Stomach (tissue), 4 donors: ENCODE data around the gene ZNF641.

ENCODE experiments used
- CTCF ChIP-seq, 7 experiments: fragments of 450-650 bp in 4 of 7; fragments of 200-600 bp in 3 of 7; sonication (generic) in 3 of 7; IDR thresholded peaks; one replicate each; pipeline ENCODE4 v1.5.1; 2016 to 2019; ENCODE audit warnings: antibody characterized with exemption in 7 of 7, control low read depth in 2 of 7, mild to moderate bottlenecking in 1 of 7
- EP300 ChIP-seq: sonication (generic); formaldehyde crosslinking; IDR thresholded peaks from one replicate; pipeline ENCODE4 v1.6.1; 2017; ENCODE audit warnings: antibody characterized with exemption
- POLR2A ChIP-seq, 4 donors: fragments of 450-650 bp; IDR thresholded peaks; one replicate each; pipeline ENCODE4 v1.6.1; 2016; ENCODE audit warnings: antibody characterized with exemption in 4 of 4, control low read depth in 2 of 4, mild to moderate bottlenecking in 1 of 4, moderate library complexity in 1 of 4
- POLR2AphosphoS5 ChIP-seq, 3 donors: sonication (generic); formaldehyde crosslinking; IDR thresholded peaks; one replicate each; pipeline ENCODE4 v1.6.1; 2016; ENCODE audit warnings: antibody characterized with exemption in 3 of 3

GRCh38 chr12:48316491-48316890 is 34.2 kb downstream of the ZNF641 start:
- TF ChIP-seq POLR2A (IDR thresholded peaks at IDR 0.05) (no peak), CTCF (IDR thresholded peaks at IDR 0.05) (no peak), EP300 (no peak), POLR2AphosphoS5 (IDR thresholded peaks at IDR 0.05) (no peak)
